Stimulated activated CD8-positive, alpha-beta memory T cell treated with anti-CD3 and anti-CD28 coated beads, Interleukin-7, amount 100 ng/mL, for 1 hour (primary cell): ENCODE measurements around the gene SLC39A11.

ENCODE experiments used
- DNase-seq, 2 donors: peaks; one replicate each; pipeline ENCODE4 v3.0.0-alpha.2; 2020; ENCODE audit warnings: low read depth in 2 of 2

SLC39A11 gene

DNA sequence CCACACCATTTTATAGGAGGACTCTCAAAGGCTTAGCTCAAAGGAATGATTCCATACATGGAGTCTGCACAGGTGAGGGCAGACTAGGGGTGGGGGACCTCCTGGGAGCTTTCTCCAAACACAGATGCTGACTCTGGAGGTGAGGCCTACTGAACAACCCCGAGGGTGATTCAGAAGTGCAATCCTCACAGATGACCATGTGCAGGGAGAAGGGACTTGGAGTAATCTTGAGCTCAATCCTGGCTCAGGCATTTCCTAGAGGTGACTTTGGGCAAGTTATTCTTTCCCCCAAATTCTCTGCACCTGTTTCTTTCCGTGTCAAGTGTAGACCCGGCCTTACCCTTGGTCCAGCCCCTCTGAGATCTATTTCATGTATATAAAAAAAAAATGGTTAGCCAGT lies 401.5 kb downstream of the SLC39A11 start:
- DNase-seq = no peak

DNA sequence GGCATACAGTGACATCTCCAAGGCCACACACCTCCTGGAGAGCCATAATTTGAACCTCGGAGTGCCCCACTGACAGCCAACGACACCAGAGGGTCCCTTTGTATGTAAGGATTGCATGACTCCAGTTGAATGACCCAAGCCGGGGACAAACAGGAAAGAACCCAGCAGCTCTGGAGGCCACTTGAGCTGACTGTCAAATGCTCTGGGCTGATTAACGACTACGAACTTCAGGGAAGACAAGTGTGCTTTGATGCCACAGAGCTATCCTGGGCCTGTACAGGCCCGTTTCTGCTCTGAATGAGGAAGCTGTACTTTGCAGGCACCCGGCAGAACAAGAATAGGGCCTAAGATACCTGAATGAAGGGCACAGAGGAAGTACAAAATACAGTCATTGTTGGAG lies 404.6 kb downstream of the SLC39A11 start:
- DNase-seq = no peak

DNA sequence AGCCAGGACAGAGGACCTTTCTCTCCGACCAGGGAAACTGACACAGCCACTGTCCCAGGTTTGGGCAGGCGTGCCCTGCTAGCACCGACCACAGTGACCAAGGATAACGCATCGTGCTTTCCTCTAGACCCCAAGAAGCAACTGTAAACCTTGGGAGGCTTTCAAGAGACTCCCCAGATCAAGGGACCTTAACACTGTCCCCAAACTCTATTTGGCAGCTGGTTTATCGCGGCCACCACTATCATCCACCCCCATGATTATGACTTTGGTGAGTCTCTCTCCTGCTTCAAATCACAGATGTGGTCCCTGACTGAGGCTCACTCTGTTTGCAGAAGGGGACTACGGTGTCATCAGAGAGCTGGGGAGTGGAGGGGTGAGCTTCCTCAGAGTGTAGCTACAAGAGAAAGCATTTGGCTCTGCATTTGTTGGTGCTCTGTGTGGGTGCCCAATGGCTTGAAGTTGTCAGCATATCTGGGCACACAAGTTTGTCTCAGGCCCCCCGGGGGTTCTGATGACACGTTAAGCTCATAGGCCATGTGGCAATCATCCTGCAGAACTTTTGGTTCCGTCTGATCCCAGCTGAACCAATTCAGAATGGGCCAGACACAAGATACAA lies 408.0 kb downstream of the SLC39A11 start:
- DNase-seq = no peak

DNA sequence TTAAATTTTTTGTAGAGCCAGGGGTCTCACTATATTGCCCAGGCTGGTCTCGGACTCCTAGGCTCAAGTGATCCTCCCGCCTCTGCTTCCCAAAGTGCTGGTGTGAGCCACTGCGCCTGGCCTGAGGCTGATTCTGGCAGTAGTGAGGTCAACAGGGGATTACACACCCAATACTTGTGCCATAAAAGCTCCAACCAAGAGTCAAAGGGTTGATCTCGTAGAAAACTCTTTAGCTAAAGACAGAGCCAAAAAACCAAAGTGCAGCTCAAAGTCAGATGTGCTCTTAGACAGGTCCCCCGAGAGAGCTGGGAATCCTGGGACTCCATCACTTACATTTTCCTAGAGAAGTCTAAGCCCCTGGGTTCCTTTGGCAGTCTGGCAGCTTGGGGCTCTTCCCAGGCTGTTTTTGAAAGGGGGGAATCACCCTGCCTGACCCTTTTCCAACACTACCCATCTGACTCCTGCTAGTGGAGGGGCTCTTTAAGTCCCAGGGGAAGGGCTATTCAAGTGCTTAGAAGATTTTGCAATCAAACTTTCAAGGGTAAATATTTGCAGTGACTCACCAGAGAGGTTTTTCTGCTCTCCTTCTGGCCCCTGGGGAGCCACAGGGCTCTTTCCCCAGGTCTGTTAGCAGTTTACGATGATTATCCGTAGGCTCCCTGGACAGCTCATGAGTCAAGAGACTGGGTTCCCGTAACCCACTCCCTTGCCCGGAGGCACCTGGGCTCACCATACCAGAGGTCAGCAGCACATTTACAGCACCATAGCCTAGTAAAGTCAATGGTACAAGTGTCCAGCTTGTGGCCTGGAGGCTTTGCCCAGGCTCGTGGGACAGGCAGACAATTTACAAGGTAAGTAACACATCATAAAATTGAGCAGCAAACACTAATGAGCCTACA lies 408.7 kb downstream of the SLC39A11 start:
- no peak for DNase-seq

DNA sequence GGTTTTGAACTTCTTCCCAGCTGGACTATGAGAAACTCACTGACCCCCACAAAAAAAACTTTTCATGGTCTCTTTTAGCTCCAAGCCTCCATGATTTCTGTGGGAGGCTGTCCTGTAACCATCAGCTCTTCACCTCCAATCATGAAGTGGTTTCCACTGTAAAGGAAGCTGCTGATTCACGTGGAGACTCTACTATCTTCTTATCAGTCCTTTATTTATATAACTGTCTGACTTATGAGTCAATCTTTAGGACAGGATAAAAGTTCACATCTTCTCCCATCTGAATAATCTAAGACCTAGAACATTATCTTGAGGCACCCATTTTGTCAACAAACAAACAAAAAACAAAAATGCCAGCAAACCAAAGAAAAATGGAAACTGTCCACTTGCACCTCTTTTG lies 409.9 kb downstream of the SLC39A11 start:
- DNase-seq = no peak

DNA sequence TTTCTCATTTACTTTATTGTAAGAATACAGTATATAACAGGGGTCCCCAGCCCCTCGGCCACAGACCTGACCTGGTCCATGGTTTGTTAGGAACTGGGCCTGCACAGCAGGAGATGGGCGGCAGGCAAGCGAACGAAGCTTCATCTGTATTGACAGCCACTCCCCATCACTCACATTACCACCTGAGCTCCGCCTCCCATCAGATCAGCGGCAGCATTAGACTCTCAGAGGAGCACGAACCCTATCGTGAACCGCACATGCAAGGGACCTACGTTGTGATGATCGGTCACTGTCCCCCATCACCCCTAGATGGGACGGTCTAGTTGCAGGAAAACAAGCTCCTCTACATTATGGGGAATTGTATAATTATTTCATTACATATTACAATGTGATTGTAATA lies 410.6 kb downstream of the SLC39A11 start:
- no peak for DNase-seq

DNA sequence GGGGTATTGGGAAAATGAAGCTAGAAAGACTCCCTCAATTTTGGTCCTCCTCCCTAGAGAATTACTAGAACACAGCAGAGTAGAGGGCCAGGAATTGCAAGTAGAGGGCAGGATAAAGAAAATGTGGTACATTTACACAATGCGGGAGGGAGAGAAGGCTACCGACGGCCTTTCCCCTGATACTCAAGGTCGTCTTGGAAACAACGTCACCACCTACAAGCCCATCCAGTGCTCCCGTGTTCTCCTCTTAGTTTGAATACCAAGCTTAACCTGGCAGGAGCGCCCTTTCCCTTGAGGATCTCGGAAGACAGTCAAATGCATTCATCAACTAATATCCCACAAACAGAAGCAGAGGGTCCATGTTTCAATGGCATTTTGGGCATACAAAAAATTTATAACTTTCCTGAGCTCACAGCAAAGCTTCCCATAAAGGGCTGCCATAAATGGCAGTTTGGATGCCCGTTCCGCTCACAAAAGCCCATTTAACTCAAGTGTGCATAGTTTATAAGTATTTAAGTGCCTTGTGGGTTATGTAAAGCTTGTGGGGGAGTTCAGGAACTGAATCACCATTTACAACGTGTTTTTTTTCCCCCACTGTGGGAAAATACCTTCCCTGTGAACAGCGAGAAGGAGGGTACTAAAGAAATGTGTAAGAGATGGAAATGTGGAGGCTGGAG lies 414.6 kb downstream of the SLC39A11 start:
- DNase-seq = no peak

DNA sequence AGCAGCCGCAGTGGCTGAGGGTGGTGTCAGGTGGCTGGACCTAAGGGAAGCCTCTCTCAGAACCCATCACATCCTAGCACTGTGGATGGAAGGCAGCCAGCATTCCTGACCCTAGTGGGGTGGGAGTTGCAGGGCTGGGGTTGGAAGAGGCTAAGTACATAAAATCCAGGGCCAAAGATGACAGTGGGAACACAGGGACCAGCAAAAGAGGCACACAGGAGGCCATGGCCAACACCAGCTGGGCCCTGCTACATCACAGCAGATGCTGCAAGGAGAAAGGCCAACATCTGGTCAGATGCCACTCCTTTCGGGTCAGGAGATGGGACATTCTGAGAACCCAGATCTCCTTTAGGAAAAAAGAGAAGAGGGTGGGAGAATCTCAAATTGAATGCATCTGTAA lies 415.4 kb downstream of the SLC39A11 start:
- DNase-seq = no peak

DNA sequence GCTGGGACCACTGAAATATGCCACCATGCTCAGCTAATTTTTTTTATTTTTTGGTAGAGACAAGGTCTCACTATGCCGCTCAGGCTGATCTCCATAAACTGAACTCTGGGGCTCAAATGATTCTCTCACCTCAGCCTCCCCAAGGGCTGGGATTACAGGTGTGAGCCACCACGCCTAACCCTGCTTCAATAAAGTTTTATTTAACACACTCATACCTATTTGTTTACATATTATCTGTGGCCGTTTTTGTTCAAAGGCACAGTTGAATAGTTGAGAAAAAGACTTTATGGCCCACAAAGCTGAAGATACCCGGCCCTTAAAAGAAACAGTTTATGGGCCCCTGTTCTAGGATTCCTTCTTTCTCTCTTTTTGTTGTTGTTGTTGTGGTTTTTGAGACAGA lies 419.8 kb downstream of the SLC39A11 start:
- DNase-seq = no peak

DNA sequence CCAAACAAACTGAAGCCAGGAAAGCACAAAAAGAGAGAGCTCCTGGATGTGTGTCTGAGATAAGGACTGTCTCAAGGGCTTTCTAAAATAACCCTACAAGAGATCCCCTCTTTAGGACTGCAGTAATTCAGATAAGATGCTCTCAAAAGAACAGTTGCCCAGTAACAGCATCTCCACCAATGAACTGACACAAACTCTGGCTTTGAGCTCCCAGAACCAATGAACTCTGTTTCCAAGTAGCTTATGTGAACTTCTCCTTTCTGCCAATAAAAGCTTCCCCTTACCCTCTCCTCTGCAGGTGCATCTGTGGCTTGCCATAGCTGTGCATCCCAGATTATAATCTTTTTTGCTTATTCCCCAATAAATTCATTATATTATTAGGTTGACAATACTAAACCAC lies 421.5 kb downstream of the SLC39A11 start:
- no peak for DNase-seq

DNA sequence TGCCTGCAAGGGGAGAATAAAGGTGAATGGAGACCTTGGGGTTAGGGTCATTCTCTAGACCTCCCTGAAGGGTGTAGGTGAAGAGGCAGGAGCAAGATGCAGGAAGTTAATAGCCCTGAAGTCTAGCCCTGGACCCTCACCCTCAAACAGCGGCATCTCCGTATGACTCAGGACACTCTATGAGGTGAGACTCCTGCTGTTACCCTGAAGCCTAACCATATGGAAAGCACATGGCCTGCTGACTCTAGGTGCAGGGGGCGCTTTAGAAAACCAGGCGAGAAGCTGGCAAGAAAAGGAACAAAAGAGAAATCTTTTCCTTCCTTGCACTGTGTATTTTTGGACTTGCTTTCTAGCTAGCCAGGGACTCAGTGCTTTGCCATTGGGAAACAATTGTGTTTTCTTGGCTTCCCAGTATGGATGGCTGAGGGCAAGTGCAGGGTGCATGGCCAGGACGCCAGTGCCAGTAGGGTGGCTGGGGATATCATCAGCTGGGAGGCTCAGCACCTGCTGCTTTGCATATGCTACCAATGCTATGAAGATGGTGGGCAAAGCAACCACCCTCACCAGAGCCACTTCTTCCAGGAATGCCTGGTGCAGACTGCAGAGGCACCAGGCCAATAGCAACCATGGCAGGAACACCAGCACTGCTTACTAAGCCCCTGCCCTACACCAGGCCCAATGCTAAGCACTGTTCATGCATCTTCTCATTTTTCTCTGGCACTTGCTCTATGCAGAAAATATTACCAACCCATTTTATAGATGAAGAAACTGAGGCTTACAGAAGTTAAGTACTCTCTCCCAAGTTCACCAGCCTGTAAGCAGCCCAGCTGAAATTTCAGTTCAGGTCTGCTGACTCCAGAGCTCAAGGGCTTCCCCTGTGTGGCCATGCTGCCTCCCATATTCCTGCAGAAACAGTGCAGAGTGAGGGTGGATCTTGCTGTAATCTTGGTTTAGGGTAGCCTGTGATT lies 425.1 kb downstream of the SLC39A11 start:
- DNase-seq = no peak

DNA sequence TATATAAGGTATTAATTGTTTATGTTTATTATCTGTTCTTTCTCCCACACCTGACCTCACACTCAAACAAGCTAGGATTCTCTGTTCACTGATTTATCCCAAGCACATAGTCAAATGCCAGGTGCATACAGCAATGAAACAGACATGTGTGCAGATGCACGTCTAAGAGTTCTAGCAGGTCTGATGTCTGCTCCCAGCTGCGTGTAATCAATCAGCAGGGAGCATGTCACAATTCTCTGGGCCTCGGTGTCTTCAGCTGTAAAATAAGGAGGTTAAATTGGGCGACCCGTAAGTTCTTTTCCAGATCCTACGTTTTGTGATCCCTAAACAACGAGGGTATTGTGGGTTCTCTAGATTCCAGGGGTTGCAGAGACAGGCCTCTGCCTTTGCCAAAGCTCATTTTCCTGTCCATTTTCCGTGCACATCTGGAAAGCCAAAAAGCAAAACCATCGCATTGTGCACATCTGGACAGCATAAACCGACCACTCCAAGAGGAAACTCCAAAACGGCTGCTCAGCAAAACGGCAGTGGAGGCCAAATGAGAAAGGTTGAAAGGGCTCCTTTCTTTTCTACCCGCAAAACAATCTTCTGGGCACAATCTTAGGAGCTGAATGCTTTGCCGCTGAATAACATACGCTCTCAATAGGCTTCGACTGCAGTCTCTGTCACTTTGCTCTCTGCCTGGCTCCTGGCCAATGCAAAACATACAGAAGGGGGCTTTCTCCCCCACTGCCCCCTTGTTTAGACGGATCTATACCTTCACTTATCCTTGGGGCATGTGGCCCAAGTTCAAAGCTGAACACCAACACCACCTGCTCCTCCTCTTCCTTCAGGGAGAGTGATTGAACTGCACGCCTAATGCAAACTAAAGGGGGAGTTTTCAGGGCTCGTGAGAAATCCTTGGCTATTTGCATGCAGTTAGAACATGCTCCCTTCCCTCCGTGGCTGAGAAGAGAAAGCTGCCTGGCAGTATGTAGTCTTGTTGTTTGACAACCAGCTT lies 426.3 kb downstream of the SLC39A11 start:
- DNase-seq = no peak

DNA sequence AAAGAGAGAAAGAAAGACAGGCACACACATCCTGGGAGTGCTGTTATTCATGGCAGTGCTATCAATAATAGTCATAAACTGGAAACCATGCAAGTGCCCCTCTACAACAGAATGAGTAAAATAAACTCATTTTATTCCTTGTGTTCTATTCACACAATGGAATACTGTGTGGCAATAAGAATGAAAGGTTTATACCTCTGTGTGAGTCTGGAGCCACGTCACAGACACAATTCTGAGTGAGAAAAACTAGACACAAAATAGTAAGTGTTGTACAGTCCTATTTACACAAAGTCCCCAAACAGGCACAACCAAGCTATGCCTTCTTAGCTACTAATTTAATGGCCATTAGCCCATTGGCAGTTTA lies 429.7 kb downstream of the SLC39A11 start:
- no peak for DNase-seq

DNA sequence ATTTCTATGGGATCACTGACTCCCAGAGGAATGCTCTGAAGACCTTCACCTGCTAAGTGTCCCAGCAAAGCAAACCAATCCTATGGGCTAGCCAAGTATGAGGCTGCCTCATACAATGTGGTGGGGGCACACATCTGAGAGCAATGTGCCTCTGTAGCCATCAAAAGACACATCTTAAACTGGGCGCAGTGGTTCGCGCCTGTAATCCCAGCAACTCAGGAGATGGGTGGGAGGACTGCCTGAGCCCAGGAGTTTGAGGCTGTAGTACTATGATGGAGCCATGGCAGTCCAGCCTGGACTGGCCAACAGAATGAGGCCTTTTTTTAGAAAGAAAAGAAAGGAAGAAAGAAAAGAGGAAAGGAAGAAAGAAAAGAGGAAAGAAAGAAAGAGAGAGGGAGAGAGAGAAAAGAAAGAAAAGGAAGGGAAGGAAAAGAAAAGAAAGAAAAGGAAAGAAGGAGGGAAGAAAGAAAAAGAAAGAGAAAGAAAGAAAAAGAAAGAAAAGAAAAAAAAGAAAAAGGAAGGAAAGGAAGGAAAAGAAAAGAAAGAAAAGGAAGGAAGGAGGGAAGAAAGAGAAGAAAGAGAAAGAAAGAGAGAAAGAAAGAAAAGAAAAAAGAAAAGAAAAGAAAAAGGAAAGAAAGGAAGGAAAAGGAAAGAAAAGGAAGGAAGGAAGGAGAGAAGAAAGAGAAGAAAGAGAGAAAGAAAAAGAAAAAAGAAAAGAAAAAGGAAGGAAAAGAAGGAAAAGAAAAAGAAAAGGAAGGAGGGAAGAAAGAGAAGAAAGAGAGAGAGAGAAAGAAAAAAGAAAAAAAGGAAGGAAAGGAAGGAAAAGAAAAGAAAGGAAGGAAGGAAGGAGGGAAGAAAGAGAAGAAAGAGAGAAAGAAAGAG lies 430.3 kb downstream of the SLC39A11 start:
- no peak for DNase-seq

DNA sequence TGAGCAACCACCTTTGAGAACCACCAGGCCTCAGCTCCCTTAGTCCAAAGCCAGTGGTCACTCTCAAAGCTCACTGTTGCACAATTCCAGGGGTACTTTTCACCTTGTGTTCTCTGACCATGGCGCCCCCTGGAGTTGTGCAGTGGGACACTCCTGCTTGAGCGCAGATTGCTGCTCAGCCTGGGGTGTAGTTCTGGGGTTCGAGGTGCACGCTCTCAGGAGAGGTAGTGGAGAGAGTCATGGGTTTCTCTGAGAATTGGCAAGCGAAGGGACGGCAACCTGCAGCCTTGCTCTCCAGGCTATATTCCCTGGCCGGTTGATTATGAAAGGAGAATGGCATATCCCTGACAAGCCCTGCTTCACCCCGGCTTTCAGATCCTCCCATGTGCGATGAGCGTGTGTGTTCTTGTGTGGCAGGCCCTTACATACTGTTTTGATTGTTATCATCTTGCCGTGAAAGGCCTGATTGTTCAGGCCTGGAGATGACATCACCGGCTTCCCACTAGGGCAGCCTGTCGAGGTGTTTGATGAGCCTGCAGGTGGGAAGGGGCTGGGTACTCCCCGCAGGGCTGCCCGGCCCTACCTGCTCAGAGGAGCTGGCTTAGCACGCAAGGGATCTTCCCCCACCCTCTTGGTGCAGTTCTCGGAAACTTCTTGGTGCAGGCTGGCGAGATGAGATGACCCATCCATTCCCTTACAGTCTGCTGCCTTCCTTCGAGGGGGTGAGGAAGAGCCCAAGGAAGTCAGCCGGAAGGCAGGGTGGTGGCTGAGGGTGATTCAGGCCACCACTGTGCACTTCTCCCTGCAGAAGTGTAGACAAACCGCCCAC lies 431.2 kb downstream of the SLC39A11 start:
- DNase-seq = no peak

DNA sequence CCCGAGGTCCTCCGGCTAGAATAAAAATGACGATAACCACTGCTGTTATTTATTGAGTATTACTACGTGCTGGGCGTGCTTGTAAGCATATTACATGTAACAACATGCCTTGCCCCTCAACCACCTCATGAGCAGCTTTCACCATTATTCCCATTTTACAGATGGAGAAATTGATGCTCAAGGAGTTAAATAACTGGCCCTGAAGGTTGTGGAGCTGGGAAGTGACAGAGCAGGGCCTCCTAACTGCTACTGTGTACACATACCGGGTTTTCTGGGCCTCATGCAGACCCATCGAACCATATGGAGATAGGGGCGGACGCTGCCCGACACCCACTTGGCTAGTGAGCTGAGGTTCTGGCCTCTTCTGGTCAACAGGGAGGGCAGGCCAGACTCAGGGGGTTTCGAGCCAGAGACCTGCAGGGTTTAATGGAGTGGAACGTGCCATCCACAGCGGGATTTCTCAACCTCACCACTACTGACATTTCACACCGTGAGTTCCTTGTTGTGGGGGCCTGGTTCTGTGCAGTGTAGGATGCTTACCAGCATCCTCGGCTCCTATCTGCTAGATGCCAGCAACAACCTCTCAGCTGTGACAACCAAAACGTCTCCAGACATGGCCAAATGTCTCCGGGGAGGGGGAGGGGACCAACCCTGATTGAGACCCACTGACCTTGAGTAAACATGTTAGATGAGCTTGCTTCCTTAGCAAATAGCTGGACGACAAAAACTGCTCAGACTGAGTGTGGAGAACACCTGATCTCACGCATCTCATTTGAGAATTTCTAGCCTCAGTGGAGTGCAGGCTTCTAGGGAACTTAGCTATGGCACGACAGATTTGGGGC lies 432.0 kb downstream of the SLC39A11 start:
- DNase-seq = no peak

DNA sequence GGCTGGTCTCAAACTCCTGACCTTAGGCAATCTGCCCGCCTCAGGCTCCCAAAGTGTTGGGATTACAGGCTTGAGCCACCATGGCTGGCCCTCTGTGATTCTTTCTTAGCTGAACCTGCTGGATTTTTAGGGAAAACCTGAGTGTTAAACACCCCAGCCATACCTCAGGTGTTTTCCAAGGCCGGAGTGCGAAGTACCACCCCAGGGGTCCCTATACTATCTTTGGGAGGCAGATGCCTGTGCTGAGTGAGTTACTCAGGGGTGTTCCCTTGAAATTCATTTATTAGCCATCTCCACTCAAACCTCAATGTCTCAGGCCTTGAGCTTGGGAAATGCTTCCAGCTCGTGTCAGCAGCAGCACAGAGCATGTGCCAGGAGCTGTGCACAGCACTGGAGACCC lies 432.7 kb downstream of the SLC39A11 start:
- DNase-seq = no peak

DNA sequence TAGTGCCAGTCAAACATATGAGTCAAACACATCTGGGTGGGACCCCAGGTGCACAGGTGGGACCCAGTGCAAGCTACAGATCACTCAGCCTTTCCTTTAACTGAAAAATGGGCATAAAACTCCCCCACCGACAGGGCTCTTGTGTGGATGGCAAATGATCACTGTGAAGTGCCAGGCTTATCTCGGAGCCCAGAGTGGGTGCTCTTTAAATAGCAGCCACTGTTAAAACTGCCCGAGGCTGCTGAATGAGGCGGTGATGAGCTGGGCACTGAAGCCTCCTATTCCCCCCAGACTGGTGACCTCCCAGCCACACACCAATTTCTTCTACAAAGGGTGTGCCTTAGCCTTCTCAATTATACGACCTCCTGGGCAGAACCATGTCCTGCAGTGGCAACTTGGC lies 433.8 kb downstream of the SLC39A11 start:
- DNase-seq = no peak
